Muscle of leg (tissue), 11 donors: Measurements from ENCODE around the gene SLC12A8. TPM values are rescaled to one million over a fixed set of nuclear protein-coding genes. Genes with fewer than 3 reads are reported as not detected.

Source experiments
- DNase-seq: peaks from one replicate; pipeline ENCODE4 v3.0.0; 2013
- H3K27ac ChIP-seq: one replicate; pipeline ENCODE4 v1.5.1; 2013; ENCODE audit warnings: mild to moderate bottlenecking, low read length, control low read depth
- H3K27me3 ChIP-seq: one replicate; pipeline ENCODE4 v1.6.1; 2013; ENCODE audit warnings: low read length; ENCODE audit not compliant: control insufficient read depth, insufficient read depth
- H3K36me3 ChIP-seq: one replicate; pipeline ENCODE4 v1.6.1; 2013; ENCODE audit warnings: low read length; ENCODE audit not compliant: control insufficient read depth, insufficient read depth
- H3K4me1 ChIP-seq: one replicate; pipeline ENCODE4 v1.6.1; 2013; ENCODE audit warnings: low read length; ENCODE audit not compliant: control insufficient read depth, insufficient read depth
- H3K4me3 ChIP-seq: one replicate; pipeline ENCODE4 v1.5.1; 2013; ENCODE audit warnings: low read length, control low read depth
- H3K9me3 ChIP-seq: replicated peaks from 2 replicates; pipeline ENCODE4 v1.6.1; 2013; ENCODE audit warnings: low read depth, low read length; ENCODE audit not compliant: control insufficient read depth
- WGBS: methylation state at CpG from one replicate; pipeline ENCODE4 v1.1.5; 2013; ENCODE audit warnings: missing lambda C conversion rate; ENCODE audit not compliant: insufficient coverage; 5-methylcytosine and 5-hydroxymethylcytosine counted together
- polyA plus RNA-seq, 8 donors: library from polyadenylated mRNA; unstranded; fragments of 120-200 nt; gene quantifications; one replicate each; pipeline versions ENCODE4 v1.2.1 to v1.2.3, GENCODE V29; 2013; ENCODE audit warnings: inconsistent platforms in 1 of 8, low replicate concordance in 1 of 8; ENCODE audit not compliant: insufficient read length in 8 of 8, insufficient read depth in 1 of 8
- total RNA-seq: library from RNA; stranded (reverse); fragments of 120-200 nt; gene quantifications from one replicate; pipeline ENCODE4 v1.2.4, GENCODE V29; 2013

The SLC12A8 gene
- total and polyA plus RNA-seq, 9 donors = 0.31 to 2.2 (median 0.68) TPM

- 93% methylated on average over 3 of the region's 8 CpGs for WGBS
- no peak overlapping the region for H3K27ac ChIP-seq
- H3K4me1 ChIP-seq = peaks cover 38% of the 10 kb centered on the region
Measured at GRCh38 chr3:125118600-125118999, 93.9 kb downstream of the SLC12A8 start.

DNA sequence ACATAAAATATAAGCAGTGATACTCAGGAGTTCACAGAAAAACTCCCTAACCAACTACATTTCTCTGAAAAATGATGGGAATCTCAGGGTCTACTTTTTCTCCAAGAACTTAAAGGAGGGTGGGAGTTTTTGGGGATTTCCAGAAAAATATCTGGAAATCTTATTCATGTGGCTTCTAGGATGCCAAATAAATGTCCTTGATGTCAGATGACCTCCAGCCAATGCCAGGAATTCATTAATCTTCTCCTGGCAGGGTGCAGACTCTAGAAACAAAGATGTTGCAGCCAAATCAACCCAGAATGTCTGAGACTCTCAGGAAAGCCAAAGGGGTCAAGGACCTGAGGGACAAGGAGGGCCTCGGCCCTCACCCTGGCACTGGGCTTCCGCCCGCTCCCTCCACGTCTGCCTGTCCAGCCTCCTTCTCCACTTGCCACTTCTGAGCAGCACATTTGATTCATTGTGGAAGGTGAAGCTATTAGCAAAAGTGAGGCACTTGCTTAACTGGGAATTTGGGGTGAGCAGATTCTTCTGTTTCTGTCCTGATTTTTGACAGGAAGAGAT is 94.8 kb downstream of the SLC12A8 start:
- WGBS = no CpG with 5 or more reads among the region's 4 CpGs
- peaks cover 38% of the 10 kb centered on the region for H3K4me1 ChIP-seq

More at GRCh38 chr3:125118600-125118999, 93.9 kb downstream of the SLC12A8 start:
- no peaks in the 10 kb centered on the region for H3K9me3 ChIP-seq
- H3K4me3 ChIP-seq = no peak overlapping the region
- peaks cover 3% of the 10 kb centered on the region for H3K27me3 ChIP-seq
- H3K36me3 ChIP-seq = no peaks in the 10 kb centered on the region
- DNase-seq = no peak

DNA sequence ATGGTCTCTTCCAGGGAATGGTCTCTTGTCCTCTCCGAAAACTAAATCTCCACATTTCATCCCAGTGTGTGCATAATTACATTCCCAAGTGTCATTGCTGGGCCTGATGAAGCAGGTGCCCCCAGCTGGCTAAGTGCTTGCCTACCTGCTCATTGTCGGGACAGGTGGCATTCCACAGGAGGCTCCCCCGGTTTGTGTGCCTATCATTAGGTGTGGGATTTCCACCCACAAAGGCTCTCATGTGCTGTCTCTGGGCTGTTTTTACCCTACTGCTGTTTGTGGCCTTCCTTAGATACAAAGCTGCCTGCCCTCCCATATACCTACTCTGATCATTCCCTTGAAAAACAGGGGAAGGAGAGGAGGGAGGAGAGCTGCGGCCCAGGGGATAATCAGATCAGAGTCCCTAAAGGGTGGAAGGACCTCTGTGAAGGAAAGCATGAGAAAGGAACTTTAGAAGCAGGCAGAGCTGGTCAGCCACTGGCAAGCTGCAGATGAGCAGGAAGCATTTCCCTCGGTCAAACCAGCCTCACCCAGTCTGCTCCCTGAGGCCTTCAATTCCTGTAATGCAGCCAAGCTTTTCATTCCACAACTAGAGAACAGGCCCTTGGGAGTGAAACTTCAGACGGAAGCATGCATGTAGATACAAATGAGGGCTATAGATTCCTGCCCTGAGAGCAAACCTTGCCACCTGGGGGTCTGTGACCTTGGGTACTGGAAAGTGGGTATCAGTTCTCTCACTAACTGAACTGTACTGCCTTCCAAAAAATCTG is 96.1 kb downstream of the SLC12A8 start:
- H3K4me3 ChIP-seq = no peak overlapping the region
- peaks cover 36% of the 10 kb centered on the region for H3K4me1 ChIP-seq
- DNase-seq = peak; percentile 69
- H3K36me3 ChIP-seq = no peaks in the 10 kb centered on the region
- no peak overlapping the region for H3K27ac ChIP-seq
- WGBS = 63% methylated on average over 1 of the region's 6 CpGs
- H3K27me3 ChIP-seq = peaks cover 3% of the 10 kb centered on the region
- H3K9me3 ChIP-seq = no peaks in the 10 kb centered on the region

More for the DNA sequence above, 94.8 kb downstream of the SLC12A8 start:
- peaks cover 3% of the 10 kb centered on the region for H3K27me3 ChIP-seq
- no peak overlapping the region for H3K27ac ChIP-seq
- DNase-seq = no peak
- no peaks in the 10 kb centered on the region for H3K9me3 ChIP-seq
- H3K4me3 ChIP-seq = no peak overlapping the region
- no peaks in the 10 kb centered on the region for H3K36me3 ChIP-seq

GRCh38 chr3:125115640-125116039 is 96.9 kb downstream of the SLC12A8 start:
- DNase-seq = peak; percentile 87
- Histone ChIP-seq H3K36me3 (no peaks in the 10 kb centered on the region), H3K4me1 (peaks cover 29% of the 10 kb centered on the region), H3K9me3 (no peaks in the 10 kb centered on the region), H3K27ac (no peak overlapping the region), H3K27me3 (peaks cover 3% of the 10 kb centered on the region), H3K4me3 (no peak overlapping the region)
- 45% methylated on average over 5 of the region's 9 CpGs for WGBS

- WGBS = no CpG with 5 or more reads among the region's 1 CpG
- Histone ChIP-seq H3K4me3 (no peak overlapping the region), H3K27me3 (no peaks in the 10 kb centered on the region), H3K27ac (no peak overlapping the region), H3K36me3 (no peaks in the 10 kb centered on the region), H3K9me3 (no peaks in the 10 kb centered on the region), H3K4me1 (peaks cover 20% of the 10 kb centered on the region)
- DNase-seq = no peak
Measured at GRCh38 chr3:125112981-125113380, 99.6 kb downstream of the SLC12A8 start.

DNA sequence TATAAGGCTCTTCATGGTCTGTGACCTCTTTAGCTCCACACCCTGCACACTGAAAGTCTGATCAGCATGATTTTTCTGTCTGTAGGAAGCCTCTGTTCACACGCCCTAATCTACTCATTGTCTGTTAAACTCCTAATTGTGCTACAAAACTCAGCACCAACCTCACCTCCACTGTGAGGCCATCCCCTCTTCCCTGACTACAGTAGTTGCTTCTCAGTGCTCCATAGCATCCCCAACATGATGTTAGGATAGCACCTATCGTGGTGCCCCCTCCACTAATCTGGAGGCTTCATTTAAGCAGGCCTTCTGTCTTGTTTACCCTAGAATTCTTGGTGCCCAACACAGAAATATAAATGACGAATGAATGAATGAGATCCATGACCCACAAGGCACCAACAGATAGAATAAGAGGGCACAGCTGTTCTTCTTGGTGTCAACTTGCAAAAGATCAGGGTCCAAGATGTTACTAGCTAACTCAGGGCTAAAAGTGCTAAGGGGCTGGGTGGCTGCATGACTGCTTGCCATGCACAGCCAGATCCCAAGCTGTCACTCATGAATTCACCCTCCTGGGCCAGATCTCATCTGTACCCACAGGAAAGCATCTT is 101.6 kb downstream of the SLC12A8 start:
- 81% methylated on average over 2 of the region's 3 CpGs for WGBS
- Histone ChIP-seq H3K9me3 (no peaks in the 10 kb centered on the region), H3K27ac (no peak overlapping the region), H3K4me1 (peaks cover 6% of the 10 kb centered on the region), H3K4me3 (no peak overlapping the region), H3K27me3 (no peaks in the 10 kb centered on the region), H3K36me3 (no peaks in the 10 kb centered on the region)
- no peak for DNase-seq

- WGBS = 85% methylated on average over 9 of the region's 10 CpGs
- no peaks in the 10 kb centered on the region for H3K27me3 ChIP-seq
- H3K4me3 ChIP-seq = no peak overlapping the region
- no peaks in the 10 kb centered on the region for H3K36me3 ChIP-seq
- no peak for DNase-seq
- H3K27ac ChIP-seq = no peak overlapping the region
- H3K4me1 ChIP-seq = no peaks in the 10 kb centered on the region
- no peaks in the 10 kb centered on the region for H3K9me3 ChIP-seq
Measured at GRCh38 chr3:125110016-125110875, 102.3 kb downstream of the SLC12A8 start.

GRCh38 chr3:125109536-125109925 is 103.0 kb downstream of the SLC12A8 start:
- Histone ChIP-seq H3K4me1 (no peaks in the 10 kb centered on the region), H3K27me3 (no peaks in the 10 kb centered on the region), H3K4me3 (no peak overlapping the region), H3K27ac (no peak overlapping the region), H3K36me3 (no peaks in the 10 kb centered on the region), H3K9me3 (no peaks in the 10 kb centered on the region)
- DNase-seq = no peak
- WGBS = 89% methylated on average over 2 of the region's 4 CpGs

DNA sequence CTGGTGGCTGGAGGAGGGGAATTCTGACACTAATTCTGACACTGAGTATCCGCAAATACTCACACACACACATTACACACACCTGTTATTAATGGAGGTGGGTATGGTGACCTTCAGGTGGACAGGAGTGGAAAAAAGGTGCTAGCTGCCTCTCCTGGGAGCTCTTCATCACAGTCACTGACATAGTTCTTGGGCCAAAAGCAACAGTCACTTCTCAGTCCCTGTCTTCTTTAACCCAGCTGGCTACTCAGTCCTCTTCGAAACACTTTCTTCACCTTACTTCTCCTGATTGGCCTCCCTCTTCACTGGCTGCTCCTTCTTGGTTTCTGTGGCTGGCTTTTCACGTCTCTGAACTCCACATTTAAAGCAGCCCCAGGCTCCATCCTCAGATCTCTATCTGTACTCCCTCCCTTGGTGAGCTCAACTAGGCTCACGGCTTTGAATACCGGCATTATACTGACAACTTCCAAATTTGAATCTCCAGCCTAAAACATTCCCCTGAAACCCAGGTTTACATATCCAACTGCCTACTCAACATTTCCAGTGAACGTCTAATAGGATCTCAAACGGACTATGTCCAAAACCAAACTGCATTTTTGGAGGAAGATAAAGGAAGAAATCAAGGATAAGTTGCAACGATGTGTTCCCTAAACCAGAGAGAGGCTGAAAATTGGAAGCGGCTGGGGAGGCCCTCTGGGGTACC is 103.6 kb downstream of the SLC12A8 start:
- WGBS = 60% methylated on average over 3 of the region's 9 CpGs
- H3K9me3 ChIP-seq = no peaks in the 10 kb centered on the region
- H3K27ac ChIP-seq = no peak overlapping the region
- no peaks in the 10 kb centered on the region for H3K36me3 ChIP-seq
- H3K27me3 ChIP-seq = no peaks in the 10 kb centered on the region
- no peak overlapping the region for H3K4me3 ChIP-seq
- no peaks in the 10 kb centered on the region for H3K4me1 ChIP-seq
- no peak for DNase-seq
